Left lung (tissue), 8 donors: Measurements from ENCODE around the gene LRRC37A2. TPM values are rescaled to one million over a fixed set of nuclear protein-coding genes. Genes with fewer than 3 reads are reported as not detected.

ENCODE experiments used
- polyA plus RNA-seq, 6 donors: library from polyadenylated mRNA; unstranded; fragments of 120-200 nt; gene quantifications; one replicate each; pipeline ENCODE4 v1.2.1, GENCODE V29; 2013; ENCODE audit not compliant: insufficient read length in 6 of 6
- total RNA-seq, 2 donors: library from RNA; stranded (reverse); fragmentation: NEBNext Ultra II Directional; extraction: Animal tissue kit (Norgen Biotek cat#: 25700); gene quantifications; one replicate each; pipeline ENCODE4 v1.2.1, GENCODE V29; 2021
- donor health status: DM: no; HTN: yes; CAD: no.
- donor health status: DM: no; HTN: no; CAD: no.

The LRRC37A2 gene
- total and polyA plus RNA-seq, 8 donors, result 6.9 to 78.2 (median 49.1) TPM

Other genes with a start within 250 kb of the LRRC37A2 start
- gene LRRC37A, start 217.3 kb upstream of the LRRC37A2 start, total RNA-seq, result 1 to 10 TPM; 1.7 to 3.2 TPM
- 10 to 100 TPM in 2 of 6 donors, 1 to 10 TPM in 4; 4.9 to 10.6 (median 7.4) TPM for gene LRRC37A, start 217.3 kb upstream of the LRRC37A2 start, polyA plus RNA-seq
- gene ARL17B, start 150.7 kb upstream of the LRRC37A2 start, total RNA-seq, result 10 to 100 TPM; 16.2 to 31.7 TPM
- 10 to 100 TPM; 11.9 to 32.1 (median 20.8) TPM for gene ARL17B, start 150.7 kb upstream of the LRRC37A2 start, polyA plus RNA-seq
- gene ARL17A, start 67.2 kb downstream of the LRRC37A2 start, total RNA-seq, result 10 to 100 TPM; 20.8 to 27.7 TPM
- gene ARL17A, start 67.2 kb downstream of the LRRC37A2 start, polyA plus RNA-seq, result 10 to 100 TPM; 37.6 to 59.8 (median 48.8) TPM
- 10 to 100 TPM; 49.6 to 61.8 TPM for gene NSF, start 78.2 kb downstream of the LRRC37A2 start, total RNA-seq
- gene NSF, start 78.2 kb downstream of the LRRC37A2 start, polyA plus RNA-seq, result 10 to 100 TPM; 26.9 to 37.4 (median 31.2) TPM